K562 (cell line): ENCODE data around the gene C12orf43. TPM values are rescaled to one million over a fixed set of nuclear protein-coding genes. Genes with fewer than 3 reads are reported as not detected.

Experiments used
- ATAC-seq: fragments of 200-7000 bp; cut with Tn5 transposase; 3 replicates; pipeline ENCODE4 v1.9.1; 2020; ENCODE audit warnings: moderate library complexity
- BruUV-seq: library from RNA; stranded (reverse); fragments of 400-500 nt; replicated peaks from 2 replicates; lab custom pipeline; 2021; lab: Mats Ljungman, UMichigan
- CTCF ChIA-PET: fragments of 300-600 bp; formaldehyde crosslinking; extraction: SDS; loops from one replicate; lab custom pipeline; 2021; ENCODE audit warnings: low intra/inter-chr PET ratio; lab: Yijun Ruan, JAX
- POLR2A ChIA-PET: fragments of 300-600, 350-650 bp; sonication (Branson Sonifier 250); formaldehyde crosslinking; extraction: SDS; loops from one replicate; lab custom pipeline; 2021; ENCODE audit warnings: antibody characterized with exemption, inconsistent platforms; lab: Yijun Ruan, JAX
- DNase-seq, 4 experiments: peaks; one replicate each; pipeline versions ENCODE4 v3.0.0 to v3.0.0-alpha.2; 2011 to 2018; ENCODE audit warnings: low spot score in 3 of 4, mixed read lengths in 3 of 4; ENCODE audit errors: extremely low read depth in 1 of 4
- FAIRE-seq: peaks from 2 replicates; lab custom pipeline; 2011; peaks lifted over from hg19 to GRCh38; lab: Jason Lieb, UNC
- H2AFZ ChIP-seq: 2 replicates; pipeline ENCODE4 v1.6.0; 2011; ENCODE audit warnings: low read depth, low read length, control low read depth, inconsistent platforms
- H3K27ac ChIP-seq: fragments of 200-600 bp; 3 replicates; pipeline ENCODE4 v1.8.0; 2011; ENCODE audit warnings: low read depth, mild to moderate bottlenecking, control low read depth, inconsistent platforms, low read length, moderate library complexity, mixed read lengths; ENCODE audit errors: extremely low read depth
- H3K27me3 ChIP-seq, 2 experiments: fragments of 300-600 bp in 1 of 2; 2 replicates in 1 of 2; 3 replicates in 1 of 2; pipeline versions ENCODE4 v1.6.0 to v1.8.0; 2011; ENCODE audit warnings: inconsistent platforms in 2 of 2, low read length in 2 of 2, mild to moderate bottlenecking in 1 of 2, mixed read lengths in 1 of 2, moderate library complexity in 1 of 2; ENCODE audit not compliant: control insufficient read depth in 2 of 2, insufficient read depth in 2 of 2
- H3K36me3 ChIP-seq: fragments of 300-600 bp; 3 replicates; pipeline ENCODE4 v1.8.0; 2011; ENCODE audit warnings: mild to moderate bottlenecking, low read length, inconsistent platforms; ENCODE audit not compliant: control insufficient read depth, insufficient read depth
- H3K4me1 ChIP-seq, 2 experiments: fragments of 200-600 bp in 1 of 2; replicated peaks in 1 of 2; 2 replicates in 1 of 2; 3 replicates in 1 of 2; pipeline versions ENCODE4 v1.5.1 to v1.8.0; 2011; ENCODE audit warnings: inconsistent platforms in 2 of 2, low read length in 2 of 2, mild to moderate bottlenecking in 1 of 2, mixed read lengths in 1 of 2, moderate library complexity in 1 of 2; ENCODE audit not compliant: control insufficient read depth in 2 of 2, insufficient read depth in 2 of 2
- H3K4me2 ChIP-seq: 2 replicates; pipeline ENCODE4 v1.6.1; 2011; ENCODE audit warnings: low read length, control low read depth, inconsistent platforms, mixed read lengths; ENCODE audit not compliant: insufficient read depth
- H3K4me3 ChIP-seq: fragments of 200-600 bp; sonication (generic), shearing (Covaris generic); 2 replicates; pipeline ENCODE4 v1.5.1; 2016; ENCODE audit warnings: control low read depth, inconsistent platforms
- H3K79me2 ChIP-seq: fragments of 200-600 bp; 3 replicates; pipeline ENCODE4 v1.8.0; 2011; ENCODE audit warnings: low read length, inconsistent platforms; ENCODE audit not compliant: control insufficient read depth, insufficient read depth
- H3K9ac ChIP-seq, 2 experiments: 2 replicates each; pipeline versions ENCODE4 v1.6.0 to v1.6.1; 2011; ENCODE audit warnings: low read depth in 2 of 2, low read length in 2 of 2, control low read depth in 1 of 2, inconsistent platforms in 1 of 2, mild to moderate bottlenecking in 1 of 2, mixed read lengths in 1 of 2; ENCODE audit not compliant: insufficient read depth in 1 of 2
- H3K9me1 ChIP-seq: one replicate; pipeline ENCODE4 v1.6.0; 2011; ENCODE audit warnings: inconsistent platforms, mild to moderate bottlenecking, low read length, moderate library complexity; ENCODE audit not compliant: control insufficient read depth, insufficient read depth
- H3K9me3 ChIP-seq: replicated peaks from 2 replicates; pipeline ENCODE4 v1.5.1; 2011; ENCODE audit warnings: low read depth, low read length, inconsistent platforms; ENCODE audit not compliant: control insufficient read depth, insufficient read depth
- H4K20me1 ChIP-seq: replicated peaks from 2 replicates; pipeline ENCODE4 v1.6.1; 2011; ENCODE audit warnings: low read length, inconsistent platforms, mixed read lengths; ENCODE audit not compliant: control insufficient read depth, insufficient read depth
- CBFA2T2 ChIP-seq: fragments of 450-650 bp; conservative IDR thresholded peaks from 2 replicates; pipeline ENCODE4 v1.6.1; 2017; ENCODE audit warnings: mild to moderate bottlenecking
- KLF1 ChIP-seq: fragments of 450-650 bp; IDR thresholded peaks from 2 replicates; pipeline ENCODE4 v1.6.1; 2016; ENCODE audit warnings: missing genetic modification characterization, missing compliant biosample characterization
- POLR2G ChIP-seq: fragments of 200-400 bp; formaldehyde crosslinking; IDR thresholded peaks from 2 replicates; pipeline ENCODE4 v1.6.1; 2017; ENCODE audit warnings: low read depth, mild to moderate bottlenecking, antibody characterized with exemption, low read length, moderate library complexity
- RBFOX2 ChIP-seq: fragments of 200-400 bp; formaldehyde crosslinking; IDR thresholded peaks from 2 replicates; pipeline ENCODE4 v1.6.1; 2017; ENCODE audit warnings: low read depth, mild to moderate bottlenecking, low read length, moderate library complexity
- ZNF134 ChIP-seq: fragments of 250-450 bp; sonication (Bioruptor Pico); conservative IDR thresholded peaks from 2 replicates; pipeline ENCODE4 v1.4.0; 2020
- whole genome bisulfite sequencing: fragments of 100-300 bp; shearing (Covaris generic); methylation state at CpG from one replicate; pipeline ENCODE4 v1.1.6; 2016; ENCODE audit warnings: low coverage, mixed read lengths; ENCODE audit not compliant: insufficient coverage; ENCODE audit errors: missing lambda C conversion rate; 5-methylcytosine and 5-hydroxymethylcytosine counted together
- in situ Hi-C: fragments of 300-500 bp; cut with MboI; formaldehyde crosslinking; loops from 4 replicates; pipeline ENCODE4 v1.15.0; 2018; ENCODE audit warnings: inconsistent platforms, mixed read lengths
- intact Hi-C: fragments of 100-400 bp; cut with micrococcal nuclease; formaldehyde crosslinking; loops from 2 replicates; pipeline ENCODE4 v1.14.2; 2022
- polyA plus RNA-seq, 8 experiments: library from polyadenylated mRNA; depleted of rRNA in 4 of 8; stranded (reverse) in 5 of 8; unstranded in 3 of 8; fragments of >200 nt; fragmentation: Nextera tagmentation in 2 of 8; fragmentation: Illumina TruSeq in 1 of 8; extraction: Ambion mirVana in 2 of 8; extraction: Trizol in 1 of 8; gene quantifications; 2 replicates each; pipeline versions ENCODE4 v1.2.1 to v1.2.3, GENCODE V29; 2011 to 2014; ENCODE audit warnings: inconsistent platforms in 1 of 8, missing spikeins in 1 of 8
- total RNA-seq, 7 experiments: library from RNA; depleted of rRNA in 6 of 7; stranded (reverse); fragments of >200 nt in 6 of 7; fragmentation: Illumina TruSeq in 2 of 7; extraction: Trizol in 2 of 7; gene quantifications; 2 replicates each; pipeline versions ENCODE4 v1.2.1 to v1.2.3, GENCODE V29; 2011 to 2021; ENCODE audit warnings: low replicate concordance in 1 of 7

Gene C12orf43
- total and polyA plus RNA-seq, 9 of the 15 experiments (the other 6 are each of a cell fraction or from before 2014, with no cell fraction given): 4.3 to 22.2 (median 16.8) TPM

DNA sequence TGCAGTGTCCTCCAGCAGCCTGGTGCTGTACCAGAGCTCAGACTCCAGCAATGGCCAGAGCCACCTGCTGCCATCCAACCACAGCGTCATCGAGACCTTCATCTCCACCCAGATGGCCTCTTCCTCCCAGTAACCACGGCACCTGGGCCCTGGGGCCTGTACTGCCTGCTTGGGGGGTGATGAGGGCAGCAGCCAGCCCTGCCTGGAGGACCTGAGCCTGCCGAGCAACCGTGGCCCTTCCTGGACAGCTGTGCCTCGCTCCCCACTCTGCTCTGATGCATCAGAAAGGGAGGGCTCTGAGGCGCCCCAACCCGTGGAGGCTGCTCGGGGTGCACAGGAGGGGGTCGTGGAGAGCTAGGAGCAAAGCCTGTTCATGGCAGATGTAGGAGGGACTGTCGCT is 15.2 kb downstream of the C12orf43 start:
- intact Hi-C loops (loop anchor here (10.0 kb wide), 1 partner anchor 214 kb away; the partner anchor contains the start of gene P2RX4), in situ Hi-C loops (no loop called here)
- H4K20me1 ChIP-seq: no peaks in the 10 kb centered on the region; the same call in 1 of the 2 replicates
- no peak overlapping the region for H3K4me2 ChIP-seq
- peaks cover 0 to 12% of the 10 kb centered on the region in 2 experiments; a peak in 2 of 5 replicates for H3K4me1 ChIP-seq
- 64% methylated on average over 10 of the region's 11 CpGs for WGBS
- no peaks in the 10 kb centered on the region for H3K9me1 ChIP-seq
- no peaks in the 10 kb centered on the region for H3K79me2 ChIP-seq
- no peak overlapping the region for H2AFZ ChIP-seq
- H3K27ac ChIP-seq: no peak overlapping the region
- H3K36me3 ChIP-seq: peaks cover 26% of the 10 kb centered on the region; the same call in 1 of the 3 replicates
- no TSS peak for BruUV-seq
- ChIA-PET POLR2A (no interaction called here), CTCF (no interaction called here)
- no peak for ATAC-seq
- peaks cover 0 to 4% of the 10 kb centered on the region in 2 experiments; a peak in 3 of 5 replicates for H3K27me3 ChIP-seq
- H3K9me3 ChIP-seq: no peaks in the 10 kb centered on the region
- TF ChIP-seq POLR2G (peak; percentile 52; the same call in 1 of the 2 replicates), RBFOX2 (peak; percentile 29; the same call in 1 of the 2 replicates), CBFA2T2 (no peak)
- FAIRE-seq: no peak
- peak overlapping the region in 1 of 2 experiments; percentile 19; a peak in 1 of 4 replicates for H3K9ac ChIP-seq
- DNase-seq: no peak
- no peak overlapping the region for H3K4me3 ChIP-seq

DNA sequence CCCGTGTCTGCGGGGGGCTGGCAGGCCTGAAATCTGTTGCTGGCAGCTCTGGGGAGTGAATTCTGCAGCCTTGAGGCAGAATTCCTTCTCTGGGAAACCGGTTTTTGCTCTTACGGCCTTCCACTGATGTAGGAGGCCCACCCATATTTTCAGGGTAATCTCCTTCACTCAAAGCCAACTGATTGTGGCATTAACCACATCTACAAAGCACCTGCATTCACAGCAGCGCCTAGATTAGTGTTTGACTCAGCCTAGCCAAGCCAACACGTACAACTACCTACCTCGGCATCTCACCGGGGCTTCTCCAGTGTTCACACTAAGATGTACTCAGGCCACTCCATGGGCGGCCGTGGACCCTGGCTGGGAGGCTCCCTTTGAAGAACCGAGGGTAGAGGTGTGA is 15.8 kb downstream of the C12orf43 start:
- TF ChIP-seq ZNF134 (CRISPR knock-in tag) (peak; percentile 54; the same call in 1 of the 2 replicates), KLF1 (tag) (no peak)
- H3K27ac ChIP-seq: no peak overlapping the region
- FAIRE-seq (no peak), ATAC-seq (no peak), DNase-seq (no peak)
- no peak overlapping the region for H3K4me2 ChIP-seq
- WGBS: 81% methylated on average over 11 of the region's 11 CpGs
- peaks cover 0 to 12% of the 10 kb centered on the region in 2 experiments; a peak in 2 of 5 replicates for H3K4me1 ChIP-seq
- no peaks in the 10 kb centered on the region for H3K9me3 ChIP-seq
- H3K36me3 ChIP-seq: peaks cover 21% of the 10 kb centered on the region; the same call in 1 of the 3 replicates
- H3K4me3 ChIP-seq: no peak overlapping the region
- peaks cover 0 to 7% of the 10 kb centered on the region in 2 experiments; a peak in 3 of 5 replicates for H3K27me3 ChIP-seq
- H3K9me1 ChIP-seq: no peaks in the 10 kb centered on the region
- H3K79me2 ChIP-seq: no peaks in the 10 kb centered on the region
- POLR2A ChIA-PET: no interaction called here
- no peak overlapping the region for H3K9ac ChIP-seq
- no peaks in the 10 kb centered on the region; the same call in 1 of the 2 replicates for H4K20me1 ChIP-seq
- BruUV-seq: no TSS peak
- H2AFZ ChIP-seq: no peak overlapping the region
- intact Hi-C loops: loop anchor here (10.0 kb wide), 1 partner anchor 214 kb away; the partner anchor contains the start of gene P2RX4
- in situ Hi-C loops: no loop called here
- CTCF ChIA-PET: no interaction called here
